PFSK-1 (cell line): ENCODE data around the gene TMEM69.

Experiments used
- FOXP2 ChIP-seq: optimal IDR thresholded peaks from 2 replicates; pipeline ENCODE3; 2011; ENCODE audit warnings: borderline replicate concordance, control low read depth, inconsistent platforms; ENCODE audit not compliant: insufficient read depth; ENCODE audit errors: extremely low read length, extremely low read depth
- POLR2AphosphoS5 ChIP-seq: IDR thresholded peaks from 2 replicates; pipeline ENCODE4 v1.6.1; 2012; ENCODE audit warnings: low read depth, mild to moderate bottlenecking, control low read depth, low read length, moderate library complexity
- SIN3A ChIP-seq: IDR thresholded peaks from 2 replicates; pipeline ENCODE4 v1.6.1; 2012; ENCODE audit warnings: mild to moderate bottlenecking, low read length, moderate library complexity, borderline replicate concordance; ENCODE audit not compliant: insufficient read depth
- TAF1 ChIP-seq: IDR thresholded peaks from 2 replicates; pipeline ENCODE4 v1.6.1; 2012; ENCODE audit warnings: low read length, control low read depth, borderline replicate concordance; ENCODE audit not compliant: insufficient read depth
- TF ChIP-seq, protein P1 (sequence below), 2 experiments: IDR thresholded peaks; 2 replicates each; pipeline versions ENCODE4 v1.6.1 to v1.8.0; 2011 to 2012; ENCODE audit warnings: low read depth in 2 of 2, low read length in 2 of 2, control low read depth in 1 of 2, inconsistent platforms in 1 of 2, mild to moderate bottlenecking in 1 of 2, moderate library complexity in 1 of 2; ENCODE audit not compliant: insufficient read depth in 1 of 2

TMEM69 gene

DNA sequence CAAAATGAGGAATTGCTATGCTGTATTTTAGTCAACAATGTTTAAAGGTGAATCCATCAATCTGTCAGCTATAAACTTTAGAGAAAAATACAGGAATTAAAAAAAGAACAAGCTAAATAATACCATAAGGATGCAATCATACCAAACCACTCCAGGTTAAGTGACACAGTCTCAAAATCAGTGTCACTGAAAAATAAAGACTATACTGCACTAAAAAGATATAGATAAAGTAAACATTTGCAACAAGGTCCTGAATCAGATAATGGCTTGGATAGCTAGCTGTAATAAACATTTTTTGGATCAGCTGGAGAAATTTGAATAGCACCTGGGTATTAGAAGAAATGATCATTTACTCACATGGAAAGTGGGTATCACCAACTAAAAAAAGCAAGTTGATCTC lies 9.5 kb upstream of the TMEM69 start:
- TF ChIP-seq, protein P1, sequence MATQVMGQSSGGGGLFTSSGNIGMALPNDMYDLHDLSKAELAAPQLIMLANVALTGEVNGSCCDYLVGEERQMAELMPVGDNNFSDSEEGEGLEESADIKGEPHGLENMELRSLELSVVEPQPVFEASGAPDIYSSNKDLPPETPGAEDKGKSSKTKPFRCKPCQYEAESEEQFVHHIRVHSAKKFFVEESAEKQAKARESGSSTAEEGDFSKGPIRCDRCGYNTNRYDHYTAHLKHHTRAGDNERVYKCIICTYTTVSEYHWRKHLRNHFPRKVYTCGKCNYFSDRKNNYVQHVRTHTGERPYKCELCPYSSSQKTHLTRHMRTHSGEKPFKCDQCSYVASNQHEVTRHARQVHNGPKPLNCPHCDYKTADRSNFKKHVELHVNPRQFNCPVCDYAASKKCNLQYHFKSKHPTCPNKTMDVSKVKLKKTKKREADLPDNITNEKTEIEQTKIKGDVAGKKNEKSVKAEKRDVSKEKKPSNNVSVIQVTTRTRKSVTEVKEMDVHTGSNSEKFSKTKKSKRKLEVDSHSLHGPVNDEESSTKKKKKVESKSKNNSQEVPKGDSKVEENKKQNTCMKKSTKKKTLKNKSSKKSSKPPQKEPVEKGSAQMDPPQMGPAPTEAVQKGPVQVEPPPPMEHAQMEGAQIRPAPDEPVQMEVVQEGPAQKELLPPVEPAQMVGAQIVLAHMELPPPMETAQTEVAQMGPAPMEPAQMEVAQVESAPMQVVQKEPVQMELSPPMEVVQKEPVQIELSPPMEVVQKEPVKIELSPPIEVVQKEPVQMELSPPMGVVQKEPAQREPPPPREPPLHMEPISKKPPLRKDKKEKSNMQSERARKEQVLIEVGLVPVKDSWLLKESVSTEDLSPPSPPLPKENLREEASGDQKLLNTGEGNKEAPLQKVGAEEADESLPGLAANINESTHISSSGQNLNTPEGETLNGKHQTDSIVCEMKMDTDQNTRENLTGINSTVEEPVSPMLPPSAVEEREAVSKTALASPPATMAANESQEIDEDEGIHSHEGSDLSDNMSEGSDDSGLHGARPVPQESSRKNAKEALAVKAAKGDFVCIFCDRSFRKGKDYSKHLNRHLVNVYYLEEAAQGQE (IDR thresholded peaks at IDR 0.05; ENCODE audit: insufficient read depth in 1 of 2, low read depth in 2 of 2, low read length in 2 of 2): no peak
- TF ChIP-seq FOXP2 (no peak), TAF1 (no peak), SIN3A (no peak), POLR2AphosphoS5 (no peak)

DNA sequence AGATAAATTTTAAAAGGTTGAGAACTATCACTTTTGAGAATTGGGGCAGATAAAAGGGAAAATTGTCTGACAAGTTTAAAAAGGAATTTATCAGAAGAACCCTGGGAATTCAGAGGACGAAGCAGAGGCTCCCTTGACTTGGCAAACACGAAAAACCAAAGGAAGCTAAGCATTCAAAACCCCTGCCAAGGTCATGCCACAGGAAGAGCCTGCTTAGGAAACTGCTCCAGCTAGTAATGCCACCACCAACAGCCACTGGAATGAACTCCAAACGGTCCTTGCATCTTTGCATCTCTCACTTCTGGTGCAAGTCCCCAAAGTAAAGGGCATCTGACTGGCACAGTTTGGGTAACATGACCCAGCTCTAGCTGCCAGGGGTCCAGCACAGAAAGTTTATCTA lies 8.9 kb upstream of the TMEM69 start:
- TF ChIP-seq, protein P1 (IDR thresholded peaks at IDR 0.05; ENCODE audit: insufficient read depth in 1 of 2, low read depth in 2 of 2, low read length in 2 of 2): no peak
- no peak for TF ChIP-seq FOXP2
- no peak for TF ChIP-seq POLR2AphosphoS5
- TF ChIP-seq TAF1: no peak
- no peak for TF ChIP-seq SIN3A

DNA sequence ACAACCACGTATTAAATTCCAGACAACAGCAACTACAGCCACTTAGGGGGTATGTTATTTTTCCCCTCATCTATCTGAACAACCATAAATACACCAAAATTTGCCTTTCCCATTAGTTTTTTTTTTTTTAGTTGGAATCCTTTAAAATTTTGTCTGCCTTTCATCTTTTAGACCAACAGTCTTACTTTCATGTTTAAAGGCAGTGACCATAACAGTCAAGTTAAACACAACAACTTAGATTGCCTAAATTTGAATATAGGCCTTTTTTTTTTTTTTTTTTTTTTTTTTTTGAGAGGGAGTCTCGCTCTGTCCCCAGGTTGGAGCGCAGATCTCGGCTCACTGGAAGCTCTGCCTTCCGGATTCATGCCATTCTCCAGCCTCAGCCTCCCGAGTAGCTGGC lies 5.0 kb upstream of the TMEM69 start:
- TF ChIP-seq, protein P1 (IDR thresholded peaks at IDR 0.05; ENCODE audit: insufficient read depth in 1 of 2, low read depth in 2 of 2, low read length in 2 of 2): no peak
- TF ChIP-seq TAF1: no peak
- no peak for TF ChIP-seq POLR2AphosphoS5
- TF ChIP-seq FOXP2: no peak
- TF ChIP-seq SIN3A: no peak

DNA sequence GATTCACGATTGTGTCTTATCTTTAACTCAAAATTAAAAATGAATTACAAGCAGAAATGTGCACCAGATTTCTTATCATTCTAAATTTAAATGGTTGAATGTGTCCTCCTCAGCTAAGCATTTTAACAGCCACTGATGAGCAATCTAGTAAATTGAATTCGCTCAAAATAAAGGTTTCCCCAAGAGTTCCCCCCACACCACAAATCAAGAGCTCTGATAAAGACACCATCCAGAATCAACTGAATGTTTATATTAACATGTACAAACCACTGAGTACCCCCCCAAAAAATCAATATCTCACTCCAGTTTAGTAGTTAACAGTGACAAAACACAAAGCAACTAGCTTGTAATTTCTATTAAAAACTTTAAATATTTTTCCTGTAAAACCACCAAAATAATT lies 3.6 kb upstream of the TMEM69 start:
- TF ChIP-seq, protein P1 (IDR thresholded peaks at IDR 0.05; ENCODE audit: insufficient read depth in 1 of 2, low read depth in 2 of 2, low read length in 2 of 2): no peak
- no peak for TF ChIP-seq TAF1
- TF ChIP-seq SIN3A: no peak
- TF ChIP-seq FOXP2: no peak
- no peak for TF ChIP-seq POLR2AphosphoS5

DNA sequence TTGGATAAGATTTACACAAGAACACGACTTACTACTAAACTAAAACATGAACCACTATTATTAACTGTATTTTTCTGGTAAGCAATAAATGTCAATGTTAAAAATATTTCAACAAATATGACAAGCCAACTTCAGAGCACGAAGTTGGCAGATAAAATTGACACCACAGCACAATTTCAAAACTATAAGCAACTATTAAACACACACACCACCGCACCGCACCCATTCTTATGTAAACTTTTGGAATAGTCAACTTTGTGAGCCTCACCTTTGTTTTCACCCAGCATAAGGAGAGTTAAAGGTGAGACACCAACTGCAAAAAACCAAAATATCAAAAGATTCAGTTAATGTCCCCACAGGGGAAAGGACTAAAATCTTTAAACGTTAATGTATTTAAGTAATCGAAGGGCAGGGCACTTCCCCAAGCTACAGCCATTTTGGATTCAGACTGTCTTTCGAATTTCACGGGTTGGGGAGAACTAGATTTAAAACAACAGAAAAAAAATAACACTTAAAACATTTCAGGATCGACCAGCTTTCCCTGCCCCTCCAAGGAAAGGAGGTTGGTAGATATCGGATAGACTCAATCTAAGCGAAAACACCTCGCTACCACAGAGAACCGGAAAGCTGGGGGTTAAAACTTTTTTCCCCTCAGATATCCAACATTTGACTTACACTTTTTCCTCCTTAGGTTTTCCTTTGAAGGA lies 2.5 kb upstream of the TMEM69 start:
- no peak for TF ChIP-seq SIN3A
- no peak for TF ChIP-seq FOXP2
- no peak for TF ChIP-seq POLR2AphosphoS5
- no peak for TF ChIP-seq TAF1
- TF ChIP-seq, protein P1 (IDR thresholded peaks at IDR 0.05; ENCODE audit: insufficient read depth in 1 of 2, low read depth in 2 of 2, low read length in 2 of 2): no peak
